TTC549 (cell line): ENCODE data around the gene KRT37.
"Not testable (repeated sequence)": the region's sequence is repeated elsewhere in the genome, so short reads cannot be mapped to it uniquely, and the experiment has no call there.

Source experiments
- FAIRE-seq: peaks from 2 replicates; lab custom pipeline; 2012; peaks lifted over from hg19 to GRCh38; lab: Jason Lieb, UNC

The KRT37 gene

DNA sequence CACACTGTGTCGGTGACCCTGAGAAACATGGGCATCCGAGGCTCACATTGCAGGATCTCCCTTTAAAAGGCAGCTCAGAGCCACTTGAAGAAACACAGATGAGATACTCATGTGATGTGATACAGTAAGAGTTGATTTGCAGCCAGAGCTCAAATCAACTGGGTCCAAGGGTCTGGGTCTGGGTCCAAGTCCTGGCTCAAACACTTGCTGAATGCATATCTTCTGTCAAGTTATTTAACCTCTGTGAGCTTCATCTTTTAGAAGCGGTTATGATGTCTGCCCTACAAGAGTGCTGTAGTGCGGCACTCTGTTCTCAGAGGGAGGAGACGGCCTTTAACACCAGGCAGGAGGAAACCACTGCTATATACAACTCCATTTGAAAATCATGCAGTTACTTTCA, 10.0 kb upstream of the KRT37 start:
- FAIRE-seq = no peak

DNA sequence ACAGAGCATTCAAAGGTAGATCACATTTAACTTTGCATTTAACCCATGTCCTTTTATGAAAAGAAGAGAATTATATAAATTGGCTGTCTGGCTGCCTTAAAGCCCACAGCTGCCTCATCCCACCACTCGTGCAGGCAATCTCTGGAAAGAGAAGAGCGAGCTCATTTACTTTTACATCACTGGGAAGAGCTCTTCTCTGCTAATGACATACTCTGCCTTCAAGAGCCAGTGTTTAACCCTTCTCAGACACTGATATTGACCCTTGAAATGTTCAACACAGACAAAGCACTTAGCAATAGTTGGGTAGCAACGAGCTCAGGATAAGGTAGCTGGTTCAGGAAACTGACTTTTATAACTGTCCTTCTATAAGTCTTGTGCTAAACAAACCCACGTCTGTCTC, 9.6 kb upstream of the KRT37 start:
- no peak for FAIRE-seq

- no peak for FAIRE-seq
Measured at GRCh38 chr17:41433586-41433985, 9.2 kb upstream of the KRT37 start.

DNA sequence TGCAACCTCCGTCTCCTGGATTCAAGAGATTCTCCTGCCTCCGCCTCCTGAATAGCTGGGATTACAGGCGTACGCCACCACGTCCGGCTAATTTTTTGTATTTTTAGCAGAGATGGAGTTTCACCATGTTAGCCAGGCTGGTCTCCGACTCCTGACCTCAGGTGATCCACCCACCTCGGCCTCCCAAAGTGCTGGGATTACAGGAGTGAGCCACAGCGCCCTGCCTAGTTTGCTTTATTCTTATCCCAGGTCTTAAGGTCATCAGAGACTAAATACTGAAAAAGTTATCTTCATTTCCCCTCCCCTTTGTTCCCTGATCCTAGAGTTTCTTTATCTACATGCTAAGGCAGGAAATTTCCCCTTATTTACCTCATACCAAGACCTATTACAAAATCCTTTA, 6.0 kb upstream of the KRT37 start:
- FAIRE-seq = not testable (repeated sequence)

GRCh38 chr17:41429667-41430066, 5.3 kb upstream of the KRT37 start:
- FAIRE-seq = no peak

DNA sequence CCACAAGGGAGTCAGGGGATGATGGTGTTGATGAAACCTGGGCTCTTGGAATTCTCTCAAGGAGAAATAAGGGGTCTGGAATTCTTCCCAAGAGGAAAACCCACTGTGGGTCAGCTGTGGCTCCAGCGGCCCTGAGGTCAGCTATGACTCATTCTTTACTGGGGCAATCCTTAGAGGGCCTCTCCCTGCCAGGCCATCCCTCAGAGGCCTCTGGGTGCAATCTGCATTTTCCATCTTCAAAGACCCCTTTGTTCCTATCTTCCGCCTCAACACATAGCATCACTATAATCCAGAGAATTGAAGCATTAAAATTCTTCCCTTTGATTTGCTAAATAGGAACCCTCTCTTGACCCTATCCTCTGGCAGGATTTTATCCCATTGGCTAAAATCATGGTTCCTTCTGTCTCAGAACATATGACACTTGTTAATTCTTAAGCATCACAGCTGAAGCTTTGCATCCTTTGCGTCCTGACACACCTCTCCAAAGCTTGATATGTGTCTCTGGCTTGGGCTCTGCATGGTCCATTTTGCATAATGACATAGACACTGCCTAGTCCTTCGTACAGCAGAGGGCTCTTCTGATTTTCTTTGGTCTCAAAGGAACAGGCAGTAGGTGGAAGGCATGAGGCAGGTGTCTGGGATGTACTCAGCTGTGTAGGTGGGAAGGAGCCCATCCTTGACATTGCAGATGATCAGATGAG, 4.4 kb upstream of the KRT37 start:
- no peak for FAIRE-seq

GRCh38 chr17:41422586-41422985, 1.8 kb downstream of the KRT37 start:
- not testable (repeated sequence) for FAIRE-seq

DNA sequence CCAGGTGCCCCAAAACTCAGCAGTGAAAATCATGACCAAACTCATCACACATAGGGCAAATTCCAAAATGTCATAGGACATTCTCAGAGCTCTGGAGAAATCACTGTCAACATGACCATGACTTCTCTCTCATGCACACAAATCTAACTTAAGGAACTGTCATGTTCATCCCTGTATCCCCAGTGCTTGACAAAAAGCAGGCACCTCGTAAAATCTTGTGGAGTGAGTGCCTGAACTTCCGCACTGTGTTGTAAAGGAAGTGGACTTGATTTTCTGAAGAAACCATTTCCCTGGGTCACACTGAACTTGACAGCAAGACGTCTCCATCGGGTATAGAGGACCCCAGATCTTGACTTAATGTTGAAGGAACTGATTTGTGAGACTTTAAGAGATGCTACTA, 2.8 kb downstream of the KRT37 start:
- FAIRE-seq = no peak

DNA sequence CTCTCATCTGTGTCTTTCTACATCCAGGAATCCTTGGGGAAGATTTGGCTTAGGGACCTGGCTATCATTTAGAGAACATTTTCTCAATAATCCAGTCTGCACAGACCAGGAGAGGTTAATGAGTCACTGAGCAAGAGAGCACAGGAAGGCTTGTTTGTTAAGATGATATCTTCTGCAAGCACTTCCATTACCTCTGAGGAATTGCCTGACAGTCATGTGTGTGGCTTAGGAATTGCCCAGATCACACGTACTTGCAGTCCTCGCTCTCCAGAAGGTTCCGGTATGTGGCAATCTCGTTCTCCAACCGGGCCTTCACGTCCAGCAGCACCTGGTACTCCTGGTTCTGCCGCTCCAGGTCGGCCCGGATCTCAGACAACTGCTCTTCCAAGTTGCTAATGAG, 3.3 kb downstream of the KRT37 start:
- no peak for FAIRE-seq

- FAIRE-seq = no peak
Measured at GRCh38 chr17:41420134-41420533, 4.3 kb downstream of the KRT37 start.

DNA sequence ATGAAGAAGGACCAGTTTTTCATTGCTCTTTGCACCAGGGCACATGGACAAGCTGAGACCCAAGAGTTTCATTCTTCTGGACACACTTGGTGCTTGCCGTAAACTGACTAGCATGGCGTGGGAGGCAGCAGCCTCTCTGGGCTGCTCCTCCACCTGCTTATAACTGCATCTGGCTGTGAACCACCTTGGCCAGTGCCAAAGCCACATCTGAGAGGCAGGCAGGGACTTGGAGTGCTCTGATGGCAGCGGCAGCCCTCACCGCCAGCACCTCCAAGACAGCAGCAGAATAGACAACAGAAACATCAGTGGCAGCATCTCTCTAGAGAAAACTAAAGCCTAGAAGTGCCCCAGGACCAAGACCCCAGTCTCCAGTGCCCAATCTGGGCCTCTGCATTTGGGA, 4.7 kb downstream of the KRT37 start:
- FAIRE-seq = no peak

DNA sequence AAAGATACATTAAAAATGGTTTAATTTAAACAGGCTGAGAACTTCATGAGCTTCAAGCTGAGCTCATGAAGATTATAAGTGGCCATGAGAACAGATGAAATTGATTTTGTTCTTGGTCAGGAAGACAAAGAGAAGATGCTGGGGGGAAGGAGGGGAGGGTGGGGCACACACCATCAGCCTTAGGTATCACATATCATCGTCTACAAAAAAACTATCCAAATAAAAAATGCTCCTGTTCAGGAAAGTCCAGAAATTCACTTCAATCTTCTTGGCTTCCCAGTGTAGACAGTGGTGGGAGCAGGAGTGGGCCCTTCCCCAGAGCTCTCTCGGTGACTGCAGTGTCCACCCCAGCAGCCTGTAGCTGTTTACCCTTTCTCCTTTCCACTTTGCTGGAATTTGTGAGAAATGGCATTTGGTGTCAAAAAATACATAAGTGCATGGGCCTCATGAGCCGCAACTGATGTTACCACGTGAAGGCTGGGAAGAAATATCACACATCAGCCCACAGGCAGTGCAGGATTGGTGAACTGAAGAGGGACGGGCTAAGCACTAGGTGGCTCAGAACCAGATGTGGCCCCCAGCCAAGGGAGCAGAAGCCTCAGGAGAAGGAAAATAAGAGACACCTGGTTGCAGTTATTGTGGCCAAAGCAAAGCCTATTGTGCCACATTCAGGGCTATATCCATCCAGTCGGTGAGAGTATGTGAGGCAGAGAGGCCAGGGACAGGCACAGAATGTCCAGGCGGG, 6.1 kb downstream of the KRT37 start:
- FAIRE-seq = no peak

GRCh38 chr17:41417576-41418015, 6.8 kb downstream of the KRT37 start:
- no peak for FAIRE-seq

- FAIRE-seq = no peak
Measured at GRCh38 chr17:41417127-41417526, 7.3 kb downstream of the KRT37 start.

GRCh38 chr17:41416479-41416878, 7.9 kb downstream of the KRT37 start:
- FAIRE-seq = no peak

DNA sequence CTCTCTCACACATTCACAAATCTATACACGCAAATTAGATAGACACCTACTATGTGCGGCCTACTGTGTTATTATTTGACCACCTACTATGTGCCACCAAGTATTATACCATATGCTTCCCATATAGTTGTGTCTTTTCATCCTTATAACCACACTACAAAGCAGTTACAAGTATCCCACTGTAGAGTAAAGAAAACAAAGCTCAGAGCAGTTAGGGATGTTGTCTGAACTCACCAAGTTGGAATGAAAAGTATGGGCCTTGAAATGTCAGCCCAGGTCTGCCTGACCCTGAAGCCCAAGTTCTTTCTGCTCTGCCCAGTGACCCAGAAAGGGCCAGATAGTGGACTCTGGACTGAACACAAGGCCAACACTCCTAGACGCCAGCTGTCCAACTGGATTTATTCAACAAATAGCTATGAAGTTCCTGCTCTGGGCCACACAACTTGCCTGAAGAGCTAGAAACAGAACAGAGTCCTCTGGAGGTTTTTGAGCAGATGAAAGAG, 8.5 kb downstream of the KRT37 start:
- FAIRE-seq = no peak

DNA sequence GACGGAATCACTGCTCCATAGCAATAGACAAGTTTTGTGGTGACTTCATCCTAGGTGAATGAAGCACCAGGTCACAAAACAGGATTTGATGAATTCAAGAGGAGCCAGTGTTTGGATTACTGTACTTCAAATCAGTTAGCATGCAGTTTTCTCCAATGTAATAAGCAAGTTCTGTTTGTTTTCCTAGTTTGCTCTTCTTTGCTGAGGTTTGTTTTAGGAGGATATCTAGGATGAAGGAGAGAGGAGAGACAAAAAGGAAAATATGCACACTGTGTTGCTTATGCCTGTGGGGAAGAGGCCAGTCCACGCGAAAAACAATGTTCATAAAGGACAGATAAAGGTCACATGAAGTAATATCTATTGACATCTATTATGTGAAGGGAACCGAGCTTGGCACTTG, 9.0 kb downstream of the KRT37 start:
- no peak for FAIRE-seq

DNA sequence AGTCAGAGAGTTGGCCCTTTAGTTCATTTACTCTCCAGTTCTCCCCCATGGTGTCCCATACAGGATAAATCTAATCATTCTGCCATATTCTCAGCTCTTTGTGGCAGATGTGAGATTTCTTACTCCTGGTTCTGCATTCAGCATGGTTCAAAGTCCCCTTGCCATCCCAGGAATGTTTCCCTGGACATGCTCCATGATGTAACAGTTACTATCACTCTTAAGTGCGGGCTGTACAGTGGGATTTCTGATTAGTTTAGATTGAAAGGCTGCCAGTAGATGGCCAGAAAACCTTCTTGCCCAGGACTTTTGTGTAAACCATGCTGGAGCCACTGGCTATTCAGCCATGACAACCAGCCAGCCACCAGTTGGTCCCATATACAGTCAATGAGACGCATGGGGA, 10.4 kb downstream of the KRT37 start:
- no peak for FAIRE-seq

DNA sequence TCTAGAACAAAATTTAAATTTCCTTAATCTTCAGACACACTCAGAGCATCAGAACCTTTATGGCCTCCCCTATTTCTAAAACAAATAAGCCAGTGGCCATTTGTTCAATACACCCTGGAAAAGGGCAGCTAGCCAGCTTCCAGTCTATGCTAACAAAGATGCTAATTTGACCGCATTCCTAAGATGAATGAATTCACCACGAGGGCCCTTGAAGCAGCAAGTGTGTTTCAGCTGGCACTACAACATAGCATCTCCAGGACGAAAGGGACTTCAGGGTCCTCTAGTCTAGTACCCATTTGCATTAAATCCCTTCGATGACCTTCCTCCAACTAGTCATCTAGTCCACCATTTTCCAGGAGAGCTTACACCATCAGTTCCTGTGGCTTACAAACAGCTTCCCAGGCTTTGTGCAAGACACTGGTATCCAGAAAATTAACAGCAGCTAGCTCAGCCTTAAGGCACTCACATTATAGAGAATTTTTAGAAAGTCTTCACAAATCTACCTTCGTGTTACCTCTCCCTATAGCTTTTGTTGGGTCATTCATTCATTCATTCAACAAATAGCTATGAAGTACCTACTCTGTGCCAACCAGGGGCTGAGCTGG, 10.9 kb downstream of the KRT37 start:
- no peak for FAIRE-seq

DNA sequence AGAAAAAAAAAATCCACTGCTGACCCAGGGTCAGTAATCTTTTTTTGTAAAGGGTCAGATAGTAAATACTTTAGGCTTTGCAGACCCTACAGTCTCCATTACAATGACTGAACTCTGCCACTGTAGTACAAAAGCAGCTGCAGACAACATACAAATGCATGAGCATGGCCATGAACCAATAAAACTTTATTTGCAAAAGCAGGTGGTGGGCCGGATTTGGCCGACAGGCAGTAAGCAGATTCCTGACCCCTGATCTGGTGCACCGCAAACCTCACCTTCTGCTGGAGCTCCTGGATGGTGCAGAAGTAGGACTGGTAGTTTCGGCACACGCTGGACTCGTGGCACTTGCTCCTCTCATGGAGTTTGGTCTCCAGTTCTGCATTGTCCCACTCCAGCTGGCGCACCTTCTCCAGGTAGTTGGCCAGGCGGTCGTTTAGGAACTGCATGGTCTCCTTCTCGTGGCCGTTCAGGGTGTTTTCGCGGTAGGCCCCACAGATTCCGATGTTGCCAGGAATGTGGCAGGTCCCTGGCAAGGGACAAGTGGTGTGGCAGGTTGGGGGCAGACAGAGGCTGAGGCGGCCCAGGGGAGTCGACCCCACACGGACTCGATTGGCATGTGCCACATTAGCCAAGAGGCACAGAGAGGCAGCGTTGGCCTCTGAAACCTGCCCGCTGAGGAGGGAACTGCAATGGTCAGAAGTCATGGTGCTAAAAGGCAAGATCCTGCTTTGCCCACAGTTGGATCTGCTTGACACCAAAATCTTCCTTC, 13.1 kb downstream of the KRT37 start:
- FAIRE-seq = no peak

- no peak for FAIRE-seq
Measured at GRCh38 chr17:41407226-41407625, 17.2 kb downstream of the KRT37 start.

GRCh38 chr17:41406205-41406604, 18.2 kb downstream of the KRT37 start:
- FAIRE-seq = no peak
